HepG2 (cell line): ENCODE results near the gene SLC25A15. TPM values are rescaled to one million over a fixed set of nuclear protein-coding genes. Genes with fewer than 3 reads are reported as not detected.

Experiments
- ATAC-seq: fragments of 200-7000 bp; cut with Tn5 transposase; 3 replicates; pipeline ENCODE4 v1.9.1; 2020; ENCODE audit warnings: mild to moderate bottlenecking, moderate library complexity
- BruUV-seq: library from RNA; stranded (reverse); fragments of 400-500 nt; replicated peaks from 2 replicates; lab custom pipeline; 2021; lab: Mats Ljungman, UMichigan
- CTCF ChIA-PET: fragments of 300-600 bp; formaldehyde crosslinking; extraction: SDS; loops from one replicate; lab custom pipeline; 2021; ENCODE audit warnings: low total read pairs, inconsistent platforms, low intra/inter-chr PET ratio; lab: Yijun Ruan, JAX
- POLR2A ChIA-PET: fragments of 350-600 bp; sonication (Branson Sonifier 250); formaldehyde crosslinking; loops from one replicate; lab custom pipeline; 2020; ENCODE audit warnings: antibody characterized with exemption, inconsistent platforms; lab: Yijun Ruan, JAX
- DNase-seq: peaks from one replicate; pipeline ENCODE4 v3.0.0-alpha.2; 2015; ENCODE audit warnings: low spot score
- FAIRE-seq: peaks from 3 replicates; lab custom pipeline; 2011; peaks lifted over from hg19 to GRCh38; lab: Jason Lieb, UNC
- H2AFZ ChIP-seq: one replicate; pipeline ENCODE4 v1.6.1; 2011; ENCODE audit warnings: low read length, inconsistent platforms
- H3K27ac ChIP-seq: fragments of 300-600 bp; 3 replicates; pipeline ENCODE4 v1.8.0; 2011; ENCODE audit warnings: mixed run types, mild to moderate bottlenecking, mixed read lengths, low read length, inconsistent platforms; ENCODE audit not compliant: insufficient read depth; ENCODE audit errors: extremely low read length
- H3K27me3 ChIP-seq, 2 experiments: fragments of 200-600 bp in 1 of 2; 2 replicates in 1 of 2; 3 replicates in 1 of 2; pipeline versions ENCODE4 v1.6.0 to v1.8.0; 2011; ENCODE audit warnings: low read length in 2 of 2, mild to moderate bottlenecking in 2 of 2, moderate library complexity in 2 of 2, inconsistent platforms in 1 of 2; ENCODE audit not compliant: insufficient read depth in 2 of 2, control insufficient read depth in 1 of 2
- H3K36me3 ChIP-seq, 2 experiments: fragments of 200-600 bp in 1 of 2; replicated peaks in 1 of 2; 2 replicates in 1 of 2; 3 replicates in 1 of 2; pipeline versions ENCODE4 v1.5.1 to v1.8.0; 2011; ENCODE audit warnings: low read length in 2 of 2, inconsistent platforms in 1 of 2; ENCODE audit not compliant: insufficient read depth in 2 of 2, control insufficient read depth in 1 of 2
- H3K4me1 ChIP-seq: 2 replicates; pipeline ENCODE4 v1.5.1; 2012; ENCODE audit warnings: low read length, inconsistent platforms; ENCODE audit not compliant: insufficient read depth
- H3K4me2 ChIP-seq: 2 replicates; pipeline ENCODE4 v1.6.0; 2011; ENCODE audit warnings: low read depth, low read length, inconsistent platforms
- H3K4me3 ChIP-seq, 3 experiments: fragments of 200-600 bp in 1 of 3; sonication (generic), shearing (Covaris generic) in 1 of 3; replicated peaks in 1 of 3; 2 replicates each; pipeline ENCODE4 v1.5.1; 2011 to 2016; ENCODE audit warnings: low read length in 3 of 3, inconsistent platforms in 2 of 3, low read depth in 2 of 3, mild to moderate bottlenecking in 2 of 3, control low read depth in 1 of 3, mixed read lengths in 1 of 3; ENCODE audit not compliant: insufficient read depth in 1 of 3
- H3K79me2 ChIP-seq: one replicate; pipeline ENCODE4 v1.6.1; 2011; ENCODE audit warnings: low read length, inconsistent platforms; ENCODE audit not compliant: insufficient read depth
- H3K9ac ChIP-seq: 2 replicates; pipeline ENCODE4 v1.6.0; 2011; ENCODE audit warnings: mild to moderate bottlenecking, low read depth, low read length, inconsistent platforms; ENCODE audit not compliant: insufficient read depth
- H3K9me3 ChIP-seq: 2 replicates; pipeline ENCODE4 v1.5.1; 2012; ENCODE audit warnings: mild to moderate bottlenecking, low read length
- H4K20me1 ChIP-seq: 2 replicates; pipeline ENCODE4 v1.6.0; 2011; ENCODE audit warnings: inconsistent platforms, mild to moderate bottlenecking, low read length, moderate library complexity; ENCODE audit not compliant: insufficient read depth
- GZF1 ChIP-seq: sonication (generic); formaldehyde crosslinking; IDR thresholded peaks from 2 replicates; pipeline ENCODE4 v1.5.1; 2020; ENCODE audit warnings: mild to moderate bottlenecking, missing genetic modification reagents
- HIVEP1 ChIP-seq: sonication (generic); formaldehyde crosslinking; IDR thresholded peaks from 2 replicates; pipeline ENCODE4 v1.4.0; 2020; ENCODE audit warnings: mild to moderate bottlenecking, missing genetic modification reagents
- KLF16 ChIP-seq, 2 experiments: sonication (generic) in 1 of 2; formaldehyde crosslinking in 1 of 2; IDR thresholded peaks; 2 replicates each; pipeline versions ENCODE4 v1.6.1 to v1.8.0; 2016 to 2023; ENCODE audit warnings: missing genetic modification reagents in 2 of 2, missing compliant biosample characterization in 1 of 2
- KLF6 ChIP-seq: IDR thresholded peaks from 2 replicates; pipeline ENCODE4 v1.8.0; 2016; ENCODE audit warnings: missing biosample characterization, missing genetic modification reagents
- NCOA5 ChIP-seq: sonication (generic); formaldehyde crosslinking; IDR thresholded peaks from 2 replicates; pipeline ENCODE4 v1.4.0; 2020; ENCODE audit warnings: missing genetic modification reagents
- U2AF1 ChIP-seq: fragments of 200-400 bp; formaldehyde crosslinking; optimal IDR thresholded peaks from 2 replicates; pipeline ENCODE3; 2017; ENCODE audit warnings: mild to moderate bottlenecking, low read depth, low read length
- YEATS2 ChIP-seq: sonication (generic); formaldehyde crosslinking; IDR thresholded peaks from 2 replicates; pipeline ENCODE4 v1.4.0; 2020; ENCODE audit warnings: missing genetic modification reagents, borderline replicate concordance
- ZBTB3 ChIP-seq: sonication (generic); formaldehyde crosslinking; IDR thresholded peaks from 2 replicates; pipeline ENCODE4 v1.4.0; 2020; ENCODE audit warnings: low read depth, mild to moderate bottlenecking, moderate library complexity, missing genetic modification reagents, borderline replicate concordance
- ZMAT3 ChIP-seq: sonication (generic); formaldehyde crosslinking; conservative IDR thresholded peaks from 2 replicates; pipeline ENCODE4 v1.7.0; 2021; ENCODE audit warnings: missing genetic modification reagents
- ZNF20 ChIP-seq: sonication (generic); formaldehyde crosslinking; IDR thresholded peaks from 2 replicates; pipeline ENCODE4 v1.4.0; 2020; ENCODE audit warnings: mild to moderate bottlenecking, moderate library complexity, missing genetic modification reagents
- ZNF616 ChIP-seq: sonication (generic); formaldehyde crosslinking; IDR thresholded peaks from 2 replicates; pipeline ENCODE4 v1.5.0; 2020; ENCODE audit warnings: low read depth, mild to moderate bottlenecking, missing genetic modification reagents
- WGBS: methylation state at CpG from one replicate; pipeline ENCODE4 v1.1.6; 2017; ENCODE audit warnings: low lambda C conversion rate; 5-methylcytosine and 5-hydroxymethylcytosine counted together
- in situ Hi-C: cut with HindIII; loops from 2 replicates; pipeline ENCODE4 v1.10.0; 2017; ENCODE audit warnings: low pct_unique_long_range_greater_than_20kb; ENCODE audit not compliant: extremely low pct_ligation_motif_present
- intact Hi-C: fragments of 100-400 bp; cut with micrococcal nuclease; formaldehyde crosslinking; loops from one replicate; pipeline ENCODE4 v1.10.0; 2022; ENCODE audit not compliant: unreplicated experiment
- polyA plus RNA-seq, 8 experiments: library from polyadenylated mRNA; depleted of rRNA in 3 of 8; stranded (reverse) in 7 of 8; unstranded in 1 of 8; fragments of >200 nt; fragmentation: Illumina TruSeq in 4 of 8; extraction: Trizol in 4 of 8; gene quantifications; 2 replicates each; pipeline versions ENCODE4 v1.2.1 to v1.2.3, GENCODE V29; 2011 to 2016; ENCODE audit warnings: low read depth in 4 of 8, missing spikeins in 1 of 8, mixed read lengths in 1 of 8; ENCODE audit not compliant: insufficient read depth in 1 of 8
- total RNA-seq, 5 experiments: library from RNA; depleted of rRNA; stranded (reverse); fragments of >200 nt; fragmentation: Illumina TruSeq; extraction: Trizol; gene quantifications; 2 replicates each; pipeline ENCODE4 v1.2.3, GENCODE V29; 2016; ENCODE audit warnings: low read depth in 1 of 5
- TF ChIP-seq, protein P1 (sequence below): sonication (generic); formaldehyde crosslinking; conservative IDR thresholded peaks from 2 replicates; pipeline ENCODE4 v1.8.0; 2022; ENCODE audit warnings: mild to moderate bottlenecking, moderate library complexity, missing genetic modification reagents
- TF ChIP-seq, protein P2 (sequence below): sonication (generic); formaldehyde crosslinking; IDR thresholded peaks from 2 replicates; pipeline ENCODE4 v1.5.1; 2020; ENCODE audit warnings: missing genetic modification reagents, mild to moderate bottlenecking, borderline replicate concordance

SLC25A15 gene
- total and polyA plus RNA-seq, 2 of the 13 experiments (the other 11 are each of a cell fraction or from before 2014, with no cell fraction given), result 17.3 to 39.1 TPM

DNA sequence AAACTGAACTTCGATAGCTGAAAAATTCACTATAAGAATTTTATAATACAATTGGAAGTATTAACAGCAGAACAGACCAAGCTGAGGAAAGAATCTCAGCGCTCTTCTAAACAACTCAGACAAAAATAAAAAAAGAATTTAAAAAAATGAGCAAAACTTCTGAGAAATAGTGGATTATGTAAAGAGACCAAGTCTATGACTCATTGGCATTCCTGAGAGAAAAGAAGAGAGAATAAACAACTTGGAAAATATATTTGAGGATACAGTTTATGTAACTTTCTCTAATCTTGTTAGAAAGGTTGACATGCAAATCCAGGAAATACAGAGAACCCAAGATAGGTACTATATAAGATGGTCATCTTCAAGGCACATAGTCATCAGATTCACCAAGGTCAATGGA, 25.4 kb downstream of the SLC25A15 start (continued):
- TF ChIP-seq, protein P1, sequence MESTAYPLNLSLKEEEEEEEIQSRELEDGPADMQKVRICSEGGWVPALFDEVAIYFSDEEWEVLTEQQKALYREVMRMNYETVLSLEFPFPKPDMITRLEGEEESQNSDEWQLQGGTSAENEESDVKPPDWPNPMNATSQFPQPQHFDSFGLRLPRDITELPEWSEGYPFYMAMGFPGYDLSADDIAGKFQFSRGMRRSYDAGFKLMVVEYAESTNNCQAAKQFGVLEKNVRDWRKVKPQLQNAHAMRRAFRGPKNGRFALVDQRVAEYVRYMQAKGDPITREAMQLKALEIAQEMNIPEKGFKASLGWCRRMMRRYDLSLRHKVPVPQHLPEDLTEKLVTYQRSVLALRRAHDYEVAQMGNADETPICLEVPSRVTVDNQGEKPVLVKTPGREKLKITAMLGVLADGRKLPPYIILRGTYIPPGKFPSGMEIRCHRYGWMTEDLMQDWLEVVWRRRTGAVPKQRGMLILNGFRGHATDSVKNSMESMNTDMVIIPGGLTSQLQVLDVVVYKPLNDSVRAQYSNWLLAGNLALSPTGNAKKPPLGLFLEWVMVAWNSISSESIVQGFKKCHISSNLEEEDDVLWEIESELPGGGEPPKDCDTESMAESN (CRISPR knock-in tag), result no peak
- TF ChIP-seq ZNF616, result no peak

DNA sequence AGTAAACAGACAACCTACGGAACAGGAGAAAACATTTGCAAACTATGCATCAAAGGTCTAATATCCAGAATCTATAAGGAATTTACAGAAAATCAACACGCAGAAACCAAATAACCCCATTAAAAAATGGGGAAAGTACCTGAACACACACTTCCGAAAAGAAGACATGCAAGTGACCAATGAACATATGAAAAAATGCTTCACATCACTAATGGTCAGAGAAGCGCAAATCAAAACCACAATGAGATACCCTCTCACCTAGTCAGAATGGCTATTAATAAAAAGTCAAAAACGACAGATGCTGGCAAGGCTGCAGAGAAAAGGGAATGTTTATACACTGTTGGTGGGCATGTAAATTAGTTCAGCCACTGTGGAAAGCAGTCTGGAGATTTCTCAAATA, 29.5 kb downstream of the SLC25A15 start:
- Histone ChIP-seq H3K4me2 (no peak overlapping the region), H3K27ac (no peak overlapping the region), H3K79me2 (no peaks in the 10 kb centered on the region), H3K36me3 (no peaks in the 10 kb centered on the region), H3K4me3 (no peak overlapping the region), H4K20me1 (no peaks in the 10 kb centered on the region), H3K9me3 (no peaks in the 10 kb centered on the region), H3K27me3 (no peaks in the 10 kb centered on the region), H2AFZ (no peak overlapping the region), H3K4me1 (peaks cover 7% of the 10 kb centered on the region), H3K9ac (no peak overlapping the region)
- no TSS peak for BruUV-seq
- 60% methylated on average over 5 of the region's 5 CpGs for WGBS
- ChIA-PET CTCF (no interaction called here), POLR2A (no interaction called here)
- no peak for FAIRE-seq
- intact Hi-C loops, result no loop called here
- no peak for ATAC-seq
- TF ChIP-seq U2AF1 (no peak), GZF1 (CRISPR knock-in tag) (no peak)
- in situ Hi-C loops, result no loop called here
- DNase-seq, result no peak

DNA sequence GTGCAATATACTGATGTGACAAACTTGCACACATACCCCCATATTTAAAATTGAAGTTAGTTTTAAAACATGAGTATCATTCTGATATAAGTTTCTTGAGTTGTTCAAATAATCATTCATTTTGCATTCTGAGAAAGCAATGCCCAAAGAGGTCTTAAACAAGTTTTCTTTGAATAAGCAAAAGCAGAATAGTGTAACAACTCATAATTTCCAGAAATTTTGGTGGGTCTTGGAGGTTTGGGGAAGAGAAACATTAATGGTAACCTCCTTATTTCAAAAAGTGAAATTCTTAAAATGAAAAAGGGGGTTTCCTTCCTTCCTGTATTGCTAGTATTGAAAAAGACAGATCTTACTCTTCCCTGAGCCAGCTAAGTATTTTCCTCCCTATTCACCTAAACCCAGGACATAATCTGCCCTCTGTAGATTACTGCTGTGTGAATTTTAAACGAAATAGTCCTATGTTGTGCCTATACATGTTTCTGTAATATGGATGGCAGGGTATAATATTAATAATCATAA, 30.4 kb downstream of the SLC25A15 start:
- FAIRE-seq (no peak), ATAC-seq (no peak), DNase-seq (no peak)
- in situ Hi-C loops, result no loop called here
- no peaks in the 10 kb centered on the region for H3K27me3 ChIP-seq
- ChIA-PET POLR2A (no interaction called here), CTCF (no interaction called here)
- H4K20me1 ChIP-seq, result no peaks in the 10 kb centered on the region
- H3K79me2 ChIP-seq, result no peaks in the 10 kb centered on the region
- 8% methylated on average over 1 of the region's 1 CpG for WGBS
- H3K4me1 ChIP-seq, result no peaks in the 10 kb centered on the region
- H3K9me3 ChIP-seq, result no peaks in the 10 kb centered on the region
- BruUV-seq, result no TSS peak
- no peak overlapping the region for H3K4me3 ChIP-seq
- no peak overlapping the region for H3K9ac ChIP-seq
- H3K27ac ChIP-seq, result no peak overlapping the region
- no peak overlapping the region for H3K4me2 ChIP-seq
- intact Hi-C loops, result loop anchor here (5.0 kb wide), 1 partner anchor 1558 kb away; no protein-coding TSS in a partner anchor
- H3K36me3 ChIP-seq, result no peaks in the 10 kb centered on the region
- H2AFZ ChIP-seq, result no peak overlapping the region
- TF ChIP-seq ZBTB3 (CRISPR knock-in tag) (no peak), KLF6 (CRISPR knock-in tag) (no peak), NCOA5 (CRISPR knock-in tag) (no peak), ZNF20 (CRISPR knock-in tag) (no peak), KLF16 (CRISPR knock-in tag; IDR thresholded peaks at IDR 0.05) (no peak), HIVEP1 (CRISPR knock-in tag) (no peak), YEATS2 (no peak), ZMAT3 (CRISPR knock-in tag) (no peak)
- TF ChIP-seq, protein P2, sequence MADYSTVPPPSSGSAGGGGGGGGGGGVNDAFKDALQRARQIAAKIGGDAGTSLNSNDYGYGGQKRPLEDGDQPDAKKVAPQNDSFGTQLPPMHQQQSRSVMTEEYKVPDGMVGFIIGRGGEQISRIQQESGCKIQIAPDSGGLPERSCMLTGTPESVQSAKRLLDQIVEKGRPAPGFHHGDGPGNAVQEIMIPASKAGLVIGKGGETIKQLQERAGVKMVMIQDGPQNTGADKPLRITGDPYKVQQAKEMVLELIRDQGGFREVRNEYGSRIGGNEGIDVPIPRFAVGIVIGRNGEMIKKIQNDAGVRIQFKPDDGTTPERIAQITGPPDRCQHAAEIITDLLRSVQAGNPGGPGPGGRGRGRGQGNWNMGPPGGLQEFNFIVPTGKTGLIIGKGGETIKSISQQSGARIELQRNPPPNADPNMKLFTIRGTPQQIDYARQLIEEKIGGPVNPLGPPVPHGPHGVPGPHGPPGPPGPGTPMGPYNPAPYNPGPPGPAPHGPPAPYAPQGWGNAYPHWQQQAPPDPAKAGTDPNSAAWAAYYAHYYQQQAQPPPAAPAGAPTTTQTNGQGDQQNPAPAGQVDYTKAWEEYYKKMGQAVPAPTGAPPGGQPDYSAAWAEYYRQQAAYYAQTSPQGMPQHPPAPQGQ (CRISPR knock-in tag), result no peak
